NCI-H1105 (cell line): ENCODE results near the gene ZNF362.
"Not testable (repeated sequence)": the region's sequence is repeated elsewhere in the genome, so short reads cannot be mapped to it uniquely, and the experiment has no call there.

Source experiments
- DNase-seq: peaks from one replicate; lab custom pipeline; 2025; lab: John Stamatoyannopoulos, UW

Gene ZNF362

GRCh38 chr1:33287317-33287716 is 31.0 kb downstream of the ZNF362 start:
- no peak for DNase-seq

GRCh38 chr1:33288976-33289857 is 32.9 kb downstream of the ZNF362 start:
- DNase-seq: no peak

GRCh38 chr1:33289858-33290154 is 33.5 kb downstream of the ZNF362 start:
- DNase-seq: no peak

- DNase-seq: not testable (repeated sequence)
These were observed 34.3 kb downstream of the ZNF362 start for GRCh38 chr1:33290615-33291014.

GRCh38 chr1:33292726-33293340 is 36.5 kb downstream of the ZNF362 start:
- no peak for DNase-seq

- DNase-seq: no peak
These were observed 38.0 kb downstream of the ZNF362 start for GRCh38 chr1:33294071-33295010.

- no peak for DNase-seq
These were observed 38.7 kb downstream of the ZNF362 start for GRCh38 chr1:33295023-33295422.

GRCh38 chr1:33295450-33296081 is 39.3 kb downstream of the ZNF362 start:
- peak; percentile 67 for DNase-seq

- DNase-seq: no peak
These were observed 39.8 kb downstream of the ZNF362 start for GRCh38 chr1:33296082-33296458.

GRCh38 chr1:33296824-33297223 is 40.5 kb downstream of the ZNF362 start:
- no peak for DNase-seq

- no peak for DNase-seq
These were observed 41.8 kb downstream of the ZNF362 start for GRCh38 chr1:33297911-33298622.

- no peak for DNase-seq
These were observed 42.5 kb downstream of the ZNF362 start for GRCh38 chr1:33298623-33299277.

GRCh38 chr1:33299461-33300155 is 43.3 kb downstream of the ZNF362 start:
- DNase-seq: no peak

- DNase-seq: no peak
These were observed 44.4 kb downstream of the ZNF362 start for GRCh38 chr1:33300673-33301072.

GRCh38 chr1:33301273-33301984 is 45.1 kb downstream of the ZNF362 start:
- no peak for DNase-seq

GRCh38 chr1:33302325-33302724 is 46.0 kb downstream of the ZNF362 start:
- DNase-seq: no peak

- no peak for DNase-seq
These were observed 48.7 kb downstream of the ZNF362 start for GRCh38 chr1:33305016-33305415.

- DNase-seq: no peak
These were observed 49.7 kb downstream of the ZNF362 start for GRCh38 chr1:33305816-33306652.
